HCT116 (cell line): Measurements from ENCODE around the gene UBE2D3. TPM values are rescaled to one million over a fixed set of nuclear protein-coding genes. Genes with fewer than 3 reads are reported as not detected.
A peak's percentile ranks its signal among the peaks of the same experiment; 100 is the strongest.

Source experiments
- ATAC-seq: fragments of 200-7000 bp; cut with Tn5 transposase; 2 replicates; pipeline ENCODE4 v1.9.1; 2020; ENCODE audit warnings: mild to moderate bottlenecking, moderate library complexity
- BruUV-seq: library from RNA; stranded (reverse); fragments of 400-500 nt; replicated peaks from 2 replicates; lab custom pipeline; 2021; lab: Mats Ljungman, UMichigan
- CTCF ChIA-PET: fragments of 300-600 bp; sonication (Branson Sonifier 250); formaldehyde crosslinking; loops from one replicate; lab custom pipeline; 2021; ENCODE audit warnings: antibody characterized with exemption; lab: Charles Lee
- POLR2A ChIA-PET: fragments of 300-600, 350-600 bp; sonication (Branson Sonifier 250); formaldehyde crosslinking; loops from one replicate; lab custom pipeline; 2021; ENCODE audit warnings: antibody characterized with exemption; lab: Charles Lee
- RAD21 ChIA-PET, 2 experiments: fragments of 300-600 bp; sonication (Branson Sonifier 250); formaldehyde crosslinking; loops; one replicate each; lab custom pipeline; 2023; ENCODE audit warnings: low total read pairs in 2 of 2; ENCODE audit not compliant: uncharacterized antibody in 2 of 2, unreplicated experiment in 2 of 2, low non-redundant PET in 1 of 2; lab: Charles Lee
- DNase-seq: peaks from one replicate; pipeline ENCODE4 v3.0.0-alpha.2; 2010; ENCODE audit warnings: low read depth, low spot score
- H2AFZ ChIP-seq: fragments of 200-600 bp; shearing (Covaris generic), sonication (generic); 2 replicates; pipeline ENCODE4 v1.6.1; 2017; ENCODE audit warnings: low read depth, mixed run types, mixed read lengths, antibody characterized with exemption, low read length; ENCODE audit not compliant: poor library complexity, severe bottlenecking
- H3K27ac ChIP-seq: 2 replicates; pipeline ENCODE4 v1.5.1; 2012; ENCODE audit warnings: low read depth, low read length
- H3K27me3 ChIP-seq: fragments of 200-600 bp; sonication (generic); 2 replicates; pipeline ENCODE4 v1.6.1; 2016; ENCODE audit warnings: mixed run types, low read length, mixed read lengths; ENCODE audit not compliant: insufficient read depth
- H3K36me3 ChIP-seq, 2 experiments: fragments of 200-500 bp in 1 of 2; fragments of 200-600 bp in 1 of 2; sonication (Bioruptor generic) in 1 of 2; sonication (generic) in 1 of 2; 2 replicates each; pipeline versions ENCODE4 v1.5.1 to v1.6.1; 2014 to 2016; ENCODE audit warnings: low read length in 2 of 2, inconsistent platforms in 1 of 2, mixed read lengths in 1 of 2, mixed run types in 1 of 2; ENCODE audit not compliant: insufficient read depth in 2 of 2, control insufficient read depth in 1 of 2
- H3K4me1 ChIP-seq, 2 experiments: fragments of 200-600 bp in 1 of 2; sonication (generic) in 1 of 2; 2 replicates each; pipeline versions ENCODE4 v1.5.1 to v1.6.1; 2012 to 2017; ENCODE audit warnings: low read length in 2 of 2, inconsistent platforms in 1 of 2, mild to moderate bottlenecking in 1 of 2, mixed read lengths in 1 of 2, mixed run types in 1 of 2, moderate library complexity in 1 of 2; ENCODE audit not compliant: insufficient read depth in 2 of 2, control insufficient read depth in 1 of 2
- H3K4me2 ChIP-seq: fragments of 200-600 bp; sonication (generic); 2 replicates; pipeline ENCODE4 v1.6.1; 2017; ENCODE audit warnings: mixed run types, low read length, mixed read lengths
- H3K4me3 ChIP-seq, 2 experiments: fragments of 200-600 bp in 1 of 2; sonication (generic) in 1 of 2; replicated peaks in 1 of 2; 2 replicates each; pipeline ENCODE4 v1.5.1; 2011 to 2016; ENCODE audit warnings: low read length in 2 of 2, control low read depth in 1 of 2, low read depth in 1 of 2, mild to moderate bottlenecking in 1 of 2, mixed read lengths in 1 of 2, mixed run types in 1 of 2
- H3K79me2 ChIP-seq: fragments of 200-600 bp; sonication (generic); 2 replicates; pipeline ENCODE4 v1.6.1; 2017; ENCODE audit warnings: mild to moderate bottlenecking, mixed run types, low read length, moderate library complexity, mixed read lengths; ENCODE audit not compliant: insufficient read depth
- H3K9ac ChIP-seq: fragments of 200-600 bp; sonication (generic); 2 replicates; pipeline ENCODE4 v1.6.1; 2016; ENCODE audit warnings: low read length, mixed read lengths
- H3K9me2 ChIP-seq: fragments of 200-600 bp; sonication (generic), shearing (Covaris generic); 2 replicates; pipeline ENCODE4 v1.6.1; 2017; ENCODE audit warnings: mixed run types, mild to moderate bottlenecking, moderate library complexity; ENCODE audit not compliant: insufficient read depth
- H3K9me3 ChIP-seq, 2 experiments: fragments of 200-500 bp in 1 of 2; fragments of 200-600 bp in 1 of 2; sonication (Bioruptor generic) in 1 of 2; sonication (generic) in 1 of 2; 2 replicates each; pipeline ENCODE4 v1.6.1; 2014 to 2017; ENCODE audit warnings: low read length in 2 of 2, mixed read lengths in 2 of 2, inconsistent platforms in 1 of 2, low read depth in 1 of 2, mild to moderate bottlenecking in 1 of 2, mixed run types in 1 of 2, moderate library complexity in 1 of 2; ENCODE audit not compliant: control insufficient read depth in 1 of 2, insufficient read depth in 1 of 2
- H4K20me1 ChIP-seq: fragments of 200-600 bp; sonication (generic), shearing (Covaris generic); 2 replicates; pipeline ENCODE4 v1.6.1; 2017; ENCODE audit warnings: mixed run types, mild to moderate bottlenecking, moderate library complexity; ENCODE audit not compliant: insufficient read depth
- ATF3 ChIP-seq: IDR thresholded peaks from 2 replicates; pipeline ENCODE4 v1.6.1; 2012
- CBX3 ChIP-seq: IDR thresholded peaks from 2 replicates; pipeline ENCODE4 v1.6.1; 2012; ENCODE audit warnings: low read depth
- EGR1 ChIP-seq: IDR thresholded peaks from 2 replicates; pipeline ENCODE4 v1.6.1; 2012; ENCODE audit warnings: low read depth
- ELF1 ChIP-seq: IDR thresholded peaks from 2 replicates; pipeline ENCODE4 v1.6.1; 2012; ENCODE audit warnings: low read depth, borderline replicate concordance
- EZH2 ChIP-seq: fragments of 200-600 bp; sonication (generic); IDR thresholded peaks from 2 replicates; pipeline ENCODE4 v1.6.1; 2017; ENCODE audit warnings: antibody characterized with exemption, mixed run types
- EZH2phosphoT487 ChIP-seq: fragments of 200-600 bp; IDR thresholded peaks from 2 replicates; pipeline ENCODE4 v1.6.1; 2018; ENCODE audit warnings: antibody characterized with exemption, borderline replicate concordance
- FOSL1 ChIP-seq: IDR thresholded peaks from 2 replicates; pipeline ENCODE4 v1.6.1; 2012; ENCODE audit warnings: low read depth
- JUND ChIP-seq: IDR thresholded peaks from 2 replicates; pipeline ENCODE4 v1.6.1; 2012
- MAX ChIP-seq: IDR thresholded peaks from 2 replicates; pipeline ENCODE4 v1.6.1; 2012
- POLR2AphosphoS5 ChIP-seq: IDR thresholded peaks from 2 replicates; pipeline ENCODE4 v1.6.1; 2011; ENCODE audit warnings: mild to moderate bottlenecking, low read depth, low read length, moderate library complexity
- REST ChIP-seq: IDR thresholded peaks from 2 replicates; pipeline ENCODE4 v1.6.1; 2012; ENCODE audit warnings: low read depth
- SIN3A ChIP-seq: IDR thresholded peaks from 2 replicates; pipeline ENCODE4 v1.6.1; 2012; ENCODE audit warnings: low read depth
- SP1 ChIP-seq: IDR thresholded peaks from 2 replicates; pipeline ENCODE4 v1.6.1; 2012; ENCODE audit warnings: low read depth
- YY1 ChIP-seq: IDR thresholded peaks from 2 replicates; pipeline ENCODE4 v1.6.1; 2011; ENCODE audit warnings: low read length, low read depth, moderate library complexity, mild to moderate bottlenecking; ENCODE audit not compliant: insufficient replicate concordance; ENCODE audit errors: extremely low read depth
- intact Hi-C: fragments of 100-400 bp; cut with micrococcal nuclease; formaldehyde crosslinking; loops from 2 replicates; pipeline ENCODE4 v1.10.0; 2022
- total RNA-seq: library from RNA; stranded (reverse); gene quantifications from one replicate; pipeline ENCODE4 v1.2.1, GENCODE V29; 2021; ENCODE audit not compliant: unreplicated experiment

The UBE2D3 gene
- total RNA-seq, 1 experiment from 2014 or later, result 302 TPM

GRCh38 chr4:102825261-102826091 lies 1.9 kb downstream of the UBE2D3 start:
- peaks cover 88% of the 10 kb centered on the region for H3K79me2 ChIP-seq
- BruUV-seq, result no TSS peak
- no peaks in the 10 kb centered on the region for H3K9me3 ChIP-seq
- ChIA-PET RAD21 (no interaction called here), CTCF (interaction anchor here (0.7 kb wide), 1 partner anchor 204 kb away, joined by 4 read pairs; no protein-coding TSS in a partner anchor)
- H3K4me3 ChIP-seq, result peak overlapping the region; percentile 76 to 83
- no peak for TF ChIP-seq JUND
- TF ChIP-seq POLR2AphosphoS5, result peak; percentile 50
- TF ChIP-seq YY1, result peak; percentile 79
- TF ChIP-seq, all 23 proteins: peak for 2
- no peaks in the 10 kb centered on the region for H3K9me2 ChIP-seq
- POLR2A ChIA-PET, result interaction anchor here (1.1 kb wide), 2 partner anchors 9 to 43 kb away, joined by 3 to 5 read pairs; partner anchors contain the start of gene CISD2
- peak overlapping the region; percentile 75 for H3K4me2 ChIP-seq
- DNase-seq (peak; percentile 53), ATAC-seq (no peak)
- peak overlapping the region; percentile 93 for H3K9ac ChIP-seq
- H2AFZ ChIP-seq, result no peak overlapping the region
- peaks cover 41% of the 10 kb centered on the region; the same call in 1 of the 2 replicates for H4K20me1 ChIP-seq
- H3K36me3 ChIP-seq, result peaks cover 11 to 24% of the 10 kb centered on the region in 2 experiments; a peak in 3 of 4 replicates
- no peaks in the 10 kb centered on the region for H3K27me3 ChIP-seq
- peak overlapping the region; percentile 90 for H3K27ac ChIP-seq
- peaks cover 9 to 37% of the 10 kb centered on the region in 2 experiments for H3K4me1 ChIP-seq
- intact Hi-C loops, result loop anchor here (1.0 to 10.0 kb wide), 4 partner anchors 44 to 378 kb away; partner anchors contain the start of gene BDH2

- Histone ChIP-seq H3K9me3 (no peaks in the 10 kb centered on the region), H3K79me2 (peaks cover 88% of the 10 kb centered on the region), H3K4me1 (peaks cover 7 to 43% of the 10 kb centered on the region in 2 experiments), H4K20me1 (peaks cover 52% of the 10 kb centered on the region), H2AFZ (no peak overlapping the region), H3K27ac (no peak overlapping the region; the same call in 1 of the 2 replicates), H3K4me3 (peak overlapping the region; percentile 76 to 83), H3K4me2 (peak overlapping the region; percentile 75), H3K9ac (peak overlapping the region; percentile 93), H3K27me3 (no peaks in the 10 kb centered on the region), H3K36me3 (peaks cover 11 to 24% of the 10 kb centered on the region in 2 experiments; a peak in 3 of 4 replicates), H3K9me2 (no peaks in the 10 kb centered on the region)
- DNase-seq (no peak), ATAC-seq (no peak)
- ChIA-PET POLR2A (interaction anchor here (1.3 kb wide), 1 partner anchor 12 kb away, joined by 3 read pairs; no protein-coding TSS in a partner anchor), RAD21 (no interaction called here), CTCF (no interaction called here)
- intact Hi-C loops, result loop anchor here (10.0 kb wide), 1 partner anchor 270 kb away; the partner anchor contains the start of gene BDH2
- no TSS peak for BruUV-seq
- no peak for TF ChIP-seq MAX
- no peak for TF ChIP-seq EZH2phosphoT487
- no peak for TF ChIP-seq SP1
- no peak for TF ChIP-seq EZH2
- TF ChIP-seq ELF1, result no peak
- no peak for TF ChIP-seq EGR1
- TF ChIP-seq ATF3, result no peak
- TF ChIP-seq REST, result no peak
- no peak for TF ChIP-seq CBX3
- TF ChIP-seq JUND, result no peak
- TF ChIP-seq FOSL1, result no peak
- TF ChIP-seq SIN3A, result no peak
These were observed 3.0 kb downstream of the UBE2D3 start for GRCh38 chr4:102824398-102824797.
